Parathyroid adenoma (tissue), 2 donors: ENCODE measurements around the gene TUBB6.

ENCODE experiments used
- H2AFZ ChIP-seq: fragments of 300-600 bp; sonication (generic); one replicate; pipeline ENCODE4 v1.7.0; 2017; ENCODE audit warnings: antibody characterized with exemption, mild to moderate bottlenecking
- H3K27ac ChIP-seq: fragments of 300-600 bp; sonication (generic); one replicate; pipeline ENCODE4 v1.7.0; 2017
- H3K27me3 ChIP-seq: fragments of 300-600 bp; sonication (generic); one replicate; pipeline ENCODE4 v1.7.0; 2017; ENCODE audit warnings: low read length; ENCODE audit not compliant: control insufficient read depth, insufficient read depth
- H3K36me3 ChIP-seq: fragments of 300-600 bp; sonication (generic); one replicate; pipeline ENCODE4 v1.7.0; 2017; ENCODE audit warnings: low read length; ENCODE audit not compliant: control insufficient read depth, insufficient read depth
- H3K4me1 ChIP-seq: fragments of 300-600 bp; sonication (generic); one replicate; pipeline ENCODE4 v1.7.0; 2017; ENCODE audit warnings: control low read depth
- H3K4me2 ChIP-seq: fragments of 300-600 bp; sonication (generic); one replicate; pipeline ENCODE4 v1.7.0; 2017; ENCODE audit warnings: low read length
- H3K4me3 ChIP-seq: fragments of 300-600 bp; sonication (generic); one replicate; pipeline ENCODE4 v1.7.0; 2017; ENCODE audit warnings: low read depth, low read length
- H3K79me2 ChIP-seq: fragments of 300-600 bp; sonication (generic); one replicate; pipeline ENCODE4 v1.7.0; 2017; ENCODE audit warnings: control low read depth
- H3K9ac ChIP-seq: fragments of 300-600 bp; sonication (generic); one replicate; pipeline ENCODE4 v1.7.0; 2017; ENCODE audit warnings: mild to moderate bottlenecking
- H3K9me3 ChIP-seq: fragments of 300-600 bp; sonication (generic); one replicate; pipeline ENCODE4 v1.7.0; 2017; ENCODE audit warnings: low read length; ENCODE audit not compliant: control insufficient read depth
- TF ChIP-seq, protein P1 (sequence below): fragments of 300-600 bp; sonication (generic); IDR thresholded peaks from one replicate; pipeline ENCODE4 v1.7.0; 2017; ENCODE audit warnings: antibody characterized with exemption, mild to moderate bottlenecking
- donor health status: primary hyperparathyroidism.

Gene TUBB6

DNA sequence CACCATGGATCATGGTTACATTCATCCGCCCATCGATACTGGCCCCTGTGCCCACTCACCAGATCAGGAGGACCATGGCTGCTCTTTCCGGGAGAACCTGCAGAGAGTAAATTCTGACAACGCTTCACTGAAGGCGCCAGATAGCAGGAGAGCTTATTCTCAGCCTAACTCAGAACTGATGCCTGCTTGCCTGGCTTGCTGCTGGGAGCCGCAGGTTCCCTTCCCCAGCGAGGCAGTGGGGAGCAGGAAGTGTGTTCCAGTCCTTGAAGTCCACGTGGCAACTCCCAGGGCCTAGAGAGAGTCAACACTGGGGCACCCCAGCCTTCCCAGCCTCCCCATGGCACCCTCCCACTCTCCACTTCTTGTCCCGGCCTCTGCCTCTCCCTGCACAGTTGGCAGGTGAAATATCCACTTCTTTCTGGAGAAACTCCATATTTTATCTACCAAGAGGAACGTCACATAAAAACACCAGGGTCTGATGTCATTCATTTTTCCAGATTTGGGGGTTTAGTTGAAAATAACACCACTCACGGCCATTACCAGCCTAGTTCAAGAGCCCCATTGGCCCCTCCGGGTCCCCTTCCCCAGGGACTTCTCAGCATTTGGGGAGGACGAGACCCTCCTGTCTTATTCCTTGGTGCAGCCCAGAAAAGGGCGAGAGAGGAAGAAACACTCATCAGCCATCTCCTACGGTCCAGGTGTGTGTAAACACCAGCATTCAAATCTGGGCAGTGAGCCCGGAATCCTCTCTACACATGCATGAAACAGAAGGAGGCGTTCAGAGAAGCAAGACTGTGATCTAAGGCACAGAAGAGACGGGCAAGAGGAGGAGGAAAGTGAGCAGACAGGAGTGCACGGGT, 3.5 kb upstream of the TUBB6 start:
- Histone ChIP-seq H3K36me3 (no peaks in the 10 kb centered on the region), H3K9ac (no peak overlapping the region), H3K4me2 (no peak overlapping the region), H3K4me1 (peaks cover 6% of the 10 kb centered on the region), H3K79me2 (no peaks in the 10 kb centered on the region), H3K27me3 (no peaks in the 10 kb centered on the region), H2AFZ (no peak overlapping the region), H3K27ac (no peak overlapping the region), H3K9me3 (no peaks in the 10 kb centered on the region), H3K4me3 (no peak overlapping the region)
- TF ChIP-seq, protein P1, sequence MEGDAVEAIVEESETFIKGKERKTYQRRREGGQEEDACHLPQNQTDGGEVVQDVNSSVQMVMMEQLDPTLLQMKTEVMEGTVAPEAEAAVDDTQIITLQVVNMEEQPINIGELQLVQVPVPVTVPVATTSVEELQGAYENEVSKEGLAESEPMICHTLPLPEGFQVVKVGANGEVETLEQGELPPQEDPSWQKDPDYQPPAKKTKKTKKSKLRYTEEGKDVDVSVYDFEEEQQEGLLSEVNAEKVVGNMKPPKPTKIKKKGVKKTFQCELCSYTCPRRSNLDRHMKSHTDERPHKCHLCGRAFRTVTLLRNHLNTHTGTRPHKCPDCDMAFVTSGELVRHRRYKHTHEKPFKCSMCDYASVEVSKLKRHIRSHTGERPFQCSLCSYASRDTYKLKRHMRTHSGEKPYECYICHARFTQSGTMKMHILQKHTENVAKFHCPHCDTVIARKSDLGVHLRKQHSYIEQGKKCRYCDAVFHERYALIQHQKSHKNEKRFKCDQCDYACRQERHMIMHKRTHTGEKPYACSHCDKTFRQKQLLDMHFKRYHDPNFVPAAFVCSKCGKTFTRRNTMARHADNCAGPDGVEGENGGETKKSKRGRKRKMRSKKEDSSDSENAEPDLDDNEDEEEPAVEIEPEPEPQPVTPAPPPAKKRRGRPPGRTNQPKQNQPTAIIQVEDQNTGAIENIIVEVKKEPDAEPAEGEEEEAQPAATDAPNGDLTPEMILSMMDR: no peak

DNA sequence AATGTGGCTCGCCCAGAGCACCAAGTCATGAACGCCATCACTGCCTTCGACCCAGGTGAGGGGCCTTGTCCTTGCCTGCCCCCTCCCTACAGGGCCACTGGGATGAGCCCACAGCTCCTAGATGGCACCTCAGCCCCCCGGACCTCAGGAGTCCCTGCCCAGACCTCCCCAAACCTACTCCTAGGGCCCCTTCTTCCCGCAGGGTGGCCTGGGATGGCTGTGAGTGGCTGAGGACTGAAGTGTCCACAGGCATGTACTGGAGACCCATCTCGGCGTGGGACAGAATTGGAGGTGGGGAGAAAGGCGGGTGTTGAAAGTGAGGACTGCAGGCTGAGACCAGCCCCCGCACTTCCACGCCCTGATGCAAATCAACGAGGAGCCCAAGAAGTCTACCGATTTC, 2.8 kb upstream of the TUBB6 start:
- TF ChIP-seq, protein P1: no peak
- H3K9ac ChIP-seq: no peak overlapping the region
- no peak overlapping the region for H2AFZ ChIP-seq
- peaks cover 6% of the 10 kb centered on the region for H3K4me1 ChIP-seq
- no peaks in the 10 kb centered on the region for H3K79me2 ChIP-seq
- no peak overlapping the region for H3K4me2 ChIP-seq
- no peaks in the 10 kb centered on the region for H3K9me3 ChIP-seq
- H3K36me3 ChIP-seq: no peaks in the 10 kb centered on the region
- no peak overlapping the region for H3K4me3 ChIP-seq
- no peaks in the 10 kb centered on the region for H3K27me3 ChIP-seq
- no peak overlapping the region for H3K27ac ChIP-seq

DNA sequence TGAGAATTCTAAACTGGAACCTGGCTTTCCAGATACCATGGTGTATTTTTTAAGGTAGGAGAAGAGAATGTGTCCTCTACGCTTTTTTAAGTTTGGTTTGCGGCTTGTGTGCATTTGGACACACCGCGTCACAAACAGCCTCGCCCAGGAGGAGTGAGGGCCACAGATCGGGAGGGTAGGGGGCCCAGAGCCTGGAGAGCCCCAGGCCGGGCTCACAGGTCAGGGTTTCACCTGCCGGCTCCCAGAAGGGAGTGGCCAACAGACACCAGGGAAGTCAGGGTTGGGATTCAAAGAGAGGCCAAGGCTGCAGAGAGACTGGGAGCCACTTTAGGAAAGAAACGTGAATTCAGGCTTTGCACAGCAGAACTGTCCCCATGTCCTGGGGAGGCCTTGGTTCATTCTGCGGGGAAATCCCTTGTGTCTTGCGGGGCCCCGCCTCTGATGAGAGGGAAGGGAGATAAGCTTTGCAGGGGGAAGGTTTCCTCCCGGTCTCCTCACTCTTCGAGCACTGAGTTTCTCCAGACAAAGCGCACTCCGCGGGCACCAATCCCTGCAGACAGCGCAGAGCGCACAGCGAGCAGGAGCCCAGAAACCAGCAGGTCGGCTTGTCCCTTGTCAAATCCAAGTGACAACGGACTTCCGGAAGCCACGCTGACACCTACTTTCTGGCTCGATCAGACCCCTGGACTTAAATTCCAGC, 2.0 kb upstream of the TUBB6 start:
- H3K4me3 ChIP-seq: no peak overlapping the region
- no peak overlapping the region for H3K9ac ChIP-seq
- H3K79me2 ChIP-seq: no peaks in the 10 kb centered on the region
- H3K9me3 ChIP-seq: no peaks in the 10 kb centered on the region
- H3K27ac ChIP-seq: no peak overlapping the region
- no peaks in the 10 kb centered on the region for H3K36me3 ChIP-seq
- no peaks in the 10 kb centered on the region for H3K27me3 ChIP-seq
- TF ChIP-seq, protein P1: no peak
- H3K4me2 ChIP-seq: no peak overlapping the region
- H3K4me1 ChIP-seq: peaks cover 6% of the 10 kb centered on the region
- no peak overlapping the region for H2AFZ ChIP-seq

DNA sequence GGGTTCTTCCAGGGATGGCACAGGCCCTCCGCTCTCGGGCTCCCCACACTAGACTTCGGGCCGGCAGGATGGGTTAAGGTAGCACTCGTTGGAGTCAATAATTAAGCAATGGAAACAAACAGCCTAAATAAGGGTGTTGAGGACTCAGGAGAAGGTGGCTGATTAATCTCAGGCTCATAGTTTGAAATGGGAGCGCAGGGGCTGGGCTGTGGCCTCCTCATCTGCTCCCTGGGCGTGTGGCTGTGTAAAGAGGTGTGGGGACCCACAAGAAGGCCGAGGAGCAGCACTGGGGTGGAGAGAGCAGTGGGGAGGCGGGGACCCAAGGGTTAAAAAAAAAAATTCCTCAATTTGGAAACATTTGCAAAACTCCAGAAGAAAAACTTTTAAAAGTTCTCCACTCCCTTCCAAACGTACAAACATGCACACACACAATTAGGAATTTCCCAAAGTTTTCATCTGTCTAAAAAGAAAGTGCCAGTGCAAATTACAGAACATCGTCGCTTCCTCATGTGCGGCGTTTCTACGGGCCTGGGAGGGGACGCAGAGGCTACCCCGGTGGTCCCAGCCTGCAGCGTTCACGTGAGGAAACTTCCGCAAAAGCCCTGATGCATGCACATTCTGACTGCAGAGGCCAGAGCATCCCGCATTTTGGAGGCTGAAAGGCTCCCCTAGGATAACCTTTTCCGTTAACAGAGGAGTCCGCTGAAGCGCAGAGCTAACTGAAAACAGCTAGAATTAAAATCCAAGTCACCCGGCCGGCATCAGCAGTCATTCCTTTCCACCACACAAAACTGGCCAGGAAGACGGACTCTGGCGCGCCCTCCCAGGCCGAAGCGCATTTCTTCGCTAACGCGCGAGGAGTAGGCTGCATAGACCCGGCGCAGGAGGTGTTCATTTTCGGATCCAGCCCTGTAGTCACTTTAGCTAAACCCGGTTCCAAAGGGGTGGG, 1.0 kb upstream of the TUBB6 start:
- no peaks in the 10 kb centered on the region for H3K79me2 ChIP-seq
- peak overlapping the region; percentile 33 for H3K4me3 ChIP-seq
- peak overlapping the region; percentile 38 for H3K4me2 ChIP-seq
- no peaks in the 10 kb centered on the region for H3K9me3 ChIP-seq
- no peak overlapping the region for H3K9ac ChIP-seq
- no peaks in the 10 kb centered on the region for H3K27me3 ChIP-seq
- H2AFZ ChIP-seq: peak overlapping the region; percentile 51
- TF ChIP-seq, protein P1: no peak
- H3K4me1 ChIP-seq: peaks cover 6% of the 10 kb centered on the region
- peak overlapping the region; percentile 51 for H3K27ac ChIP-seq
- H3K36me3 ChIP-seq: no peaks in the 10 kb centered on the region
